Measurements from ENCODE around the gene TMEM131.
"Not testable (repeated sequence)": the region's sequence is repeated elsewhere in the genome, so short reads cannot be mapped to it uniquely, and the experiment has no call there.

Gene TMEM131

GRCh38 chr2:98028101-98028561, 32.4 kb upstream of the TMEM131 start:
- ChIA-PET CTCF (interaction anchor here (1.2 to 1.7 kb wide), 2 partner anchors 19 to 222 kb away, joined by 4 to 6 read pairs; no protein-coding TSS in a partner anchor), POLR2A (interaction anchor here (0.9 to 1.0 kb wide), 2 partner anchors 9 to 77 kb away, joined by 3 to 4 read pairs; no protein-coding TSS in a partner anchor)

GRCh38 chr2:98027538-98027937, 31.8 kb upstream of the TMEM131 start:
- no peak for DNase-seq (ENCODE audit: low read depth, low spot score)
- no peak overlapping the region for H3K4me3 ChIP-seq (ENCODE audit: low read depth, low read length)
- ChIA-PET POLR2A (interaction anchor here (1.0 kb wide), 1 partner anchor 10 kb away, joined by 4 read pairs; no protein-coding TSS in a partner anchor), CTCF (interaction anchor here (1.2 to 1.7 kb wide), 2 partner anchors 18 to 221 kb away, joined by 4 to 6 read pairs; no protein-coding TSS in a partner anchor)
- no peak for TF ChIP-seq CTCF (IDR thresholded peaks at IDR 0.05; ENCODE audit: insufficient read depth, low read length, missing control alignments)

More at GRCh38 chr2:98028101-98028561, 32.4 kb upstream of the TMEM131 start:
- DNase-seq (ENCODE audit: low read depth, low spot score), result no peak
- no peak for TF ChIP-seq CTCF (IDR thresholded peaks at IDR 0.05; ENCODE audit: insufficient read depth, low read length, missing control alignments)
- no peak overlapping the region for H3K4me3 ChIP-seq (ENCODE audit: low read depth, low read length)

- ChIA-PET POLR2A (no interaction called here), CTCF (interaction anchor here (1.2 kb wide), 1 partner anchor 18 kb away, joined by 4 read pairs; no protein-coding TSS in a partner anchor)
- no peak for DNase-seq (ENCODE audit: low read depth, low spot score)
- no peak for TF ChIP-seq CTCF (IDR thresholded peaks at IDR 0.05; ENCODE audit: insufficient read depth, low read length, missing control alignments)
- H3K4me3 ChIP-seq (ENCODE audit: low read depth, low read length), result no peak overlapping the region
Measured at GRCh38 chr2:98026927-98027522, 31.3 kb upstream of the TMEM131 start.

GRCh38 chr2:98026292-98026691, 30.5 kb upstream of the TMEM131 start:
- no peak for DNase-seq (ENCODE audit: low read depth, low spot score)
- H3K4me3 ChIP-seq (ENCODE audit: low read depth, low read length), result no peak overlapping the region
- no peak for TF ChIP-seq CTCF (IDR thresholded peaks at IDR 0.05; ENCODE audit: insufficient read depth, low read length, missing control alignments)
- ChIA-PET CTCF (no interaction called here), POLR2A (no interaction called here)

- TF ChIP-seq CTCF (IDR thresholded peaks at IDR 0.05; ENCODE audit: insufficient read depth, low read length, missing control alignments), result no peak
- ChIA-PET CTCF (no interaction called here), POLR2A (no interaction called here)
- DNase-seq (ENCODE audit: low read depth, low spot score), result no peak
- no peak overlapping the region for H3K4me3 ChIP-seq (ENCODE audit: low read depth, low read length)
Measured at GRCh38 chr2:98025481-98026037, 29.8 kb upstream of the TMEM131 start.

- CTCF ChIA-PET; DNase-seq (ENCODE audit: low read depth, low spot score); POLR2A ChIA-PET; H3K4me3 ChIP-seq (ENCODE audit: low read depth, low read length): not testable (repeated sequence)
Measured at GRCh38 chr2:98022067-98022466, 26.3 kb upstream of the TMEM131 start.

Measured in AG04449 (cell line).